Fibroblast of pulmonary artery (primary cell): ENCODE data around the gene PDE4D.
"Not testable (repeated sequence)": the region's sequence is repeated elsewhere in the genome, so short reads cannot be mapped to it uniquely, and the experiment has no call there.

ENCODE experiments used
- DNase-seq: peaks from one replicate; pipeline ENCODE4 v3.0.0-alpha.2; 2010; ENCODE audit warnings: low read depth
- H3K4me3 ChIP-seq: replicated peaks from 2 replicates; pipeline ENCODE4 v1.5.1; 2011; ENCODE audit warnings: low read depth, mild to moderate bottlenecking, control low read depth, low read length, moderate library complexity
- CTCF ChIP-seq: IDR thresholded peaks from 2 replicates; pipeline ENCODE4 v1.5.1; 2011; ENCODE audit warnings: mild to moderate bottlenecking, control low read depth, low read length, inconsistent platforms; ENCODE audit errors: missing control alignments

PDE4D gene

GRCh38 chr5:59062986-59063683 lies 830.4 kb downstream of the PDE4D start:
- TF ChIP-seq CTCF, result no peak
- peak; percentile 46 for DNase-seq
- no peak overlapping the region for H3K4me3 ChIP-seq

- TF ChIP-seq CTCF, result no peak
- no peak for DNase-seq
- H3K4me3 ChIP-seq, result no peak overlapping the region
Observed at GRCh38 chr5:59061377-59061776, 832.1 kb downstream of the PDE4D start.

GRCh38 chr5:59058969-59059687 lies 834.4 kb downstream of the PDE4D start:
- no peak for TF ChIP-seq CTCF
- no peak overlapping the region for H3K4me3 ChIP-seq
- DNase-seq, result no peak

GRCh38 chr5:59058237-59058636 lies 835.3 kb downstream of the PDE4D start:
- no peak overlapping the region for H3K4me3 ChIP-seq
- DNase-seq, result no peak
- TF ChIP-seq CTCF, result no peak

- H3K4me3 ChIP-seq, DNase-seq: not testable (repeated sequence)
Observed at GRCh38 chr5:59056599-59056998, 836.9 kb downstream of the PDE4D start.

GRCh38 chr5:59055745-59056448 lies 837.6 kb downstream of the PDE4D start:
- no peak overlapping the region for H3K4me3 ChIP-seq
- no peak for TF ChIP-seq CTCF
- no peak for DNase-seq

- H3K4me3 ChIP-seq, result no peak overlapping the region
- no peak for DNase-seq
- TF ChIP-seq CTCF, result no peak
Observed at GRCh38 chr5:59054963-59055528, 838.5 kb downstream of the PDE4D start.
